Astrocyte of the cerebellum (primary cell): ENCODE data around the gene GNAS-AS1.

Source experiments
- DNase-seq: peaks from one replicate; pipeline ENCODE4 v3.0.0-alpha.2; 2011; ENCODE audit warnings: low read depth
- H3K4me3 ChIP-seq: 2 replicates; pipeline ENCODE4 v1.5.1; 2011; ENCODE audit warnings: mild to moderate bottlenecking, low read depth, low read length, moderate library complexity
- CTCF ChIP-seq: IDR thresholded peaks from 2 replicates; pipeline ENCODE4 v1.5.1; 2012; ENCODE audit warnings: low read length, low read depth, moderate library complexity, mild to moderate bottlenecking; ENCODE audit errors: missing control alignments
- in situ Hi-C: cut with HindIII; loops from 2 replicates; pipeline ENCODE4 v1.10.0; 2017; ENCODE audit warnings: low sequenced_read_pairs

The GNAS-AS1 gene

GRCh38 chr20:58787211-58788005, 63.3 kb downstream of the GNAS-AS1 start:
- no peak for DNase-seq
- TF ChIP-seq CTCF = no peak
- in situ Hi-C loops = no loop called here
- H3K4me3 ChIP-seq = no peak overlapping the region

- H3K4me3 ChIP-seq = no peak overlapping the region
- no peak for TF ChIP-seq CTCF
- no peak for DNase-seq
- in situ Hi-C loops = no loop called here
Measured at GRCh38 chr20:58784321-58785074, 66.2 kb downstream of the GNAS-AS1 start.

GRCh38 chr20:58783511-58784011, 67.1 kb downstream of the GNAS-AS1 start:
- no peak for DNase-seq
- no peak for TF ChIP-seq CTCF
- in situ Hi-C loops = no loop called here
- no peak overlapping the region for H3K4me3 ChIP-seq

GRCh38 chr20:58781138-58781537, 69.6 kb downstream of the GNAS-AS1 start:
- no peak overlapping the region for H3K4me3 ChIP-seq
- TF ChIP-seq CTCF = no peak
- in situ Hi-C loops = no loop called here
- DNase-seq = no peak

- in situ Hi-C loops = no loop called here
- H3K4me3 ChIP-seq = no peak overlapping the region
- no peak for DNase-seq
- TF ChIP-seq CTCF = no peak
Measured at GRCh38 chr20:58778760-58779159, 71.9 kb downstream of the GNAS-AS1 start.

GRCh38 chr20:58777657-58778056, 73.0 kb downstream of the GNAS-AS1 start:
- in situ Hi-C loops = no loop called here
- no peak overlapping the region for H3K4me3 ChIP-seq
- no peak for DNase-seq
- no peak for TF ChIP-seq CTCF
